ENCODE results near the gene C8B.

Gene C8B

GRCh38 chr1:56924116-56924515 lies 41.7 kb downstream of the C8B start:
- no peak for TF ChIP-seq CREB1 (IDR thresholded peaks at IDR 0.05; ENCODE audit: low read depth)
- TF ChIP-seq EP300 (IDR thresholded peaks at IDR 0.05; ENCODE audit: borderline replicate concordance) = no peak
- no peak for TF ChIP-seq EGR1 (IDR thresholded peaks at IDR 0.05)
- no peak for TF ChIP-seq FOXM1 (IDR thresholded peaks at IDR 0.05; ENCODE audit: borderline replicate concordance, low read depth)
- no peak for TF ChIP-seq RAD21 (IDR thresholded peaks at IDR 0.05; ENCODE audit: low read depth)
- TF ChIP-seq TCF12 (IDR thresholded peaks at IDR 0.05; ENCODE audit: low read depth) = no peak
- TF ChIP-seq YY1 (IDR thresholded peaks at IDR 0.05; ENCODE audit: low read depth) = no peak
- TF ChIP-seq CEBPB (IDR thresholded peaks at IDR 0.05) = no peak
- TF ChIP-seq TEAD4 (IDR thresholded peaks at IDR 0.05) = no peak
- TF ChIP-seq REST (IDR thresholded peaks at IDR 0.05; ENCODE audit: low read depth) = no peak
- no peak for TF ChIP-seq TAF1 (IDR thresholded peaks at IDR 0.05; ENCODE audit: low read depth)
- no peak for TF ChIP-seq USF1 (IDR thresholded peaks at IDR 0.05)
- TF ChIP-seq NFIC (IDR thresholded peaks at IDR 0.05) = no peak
- TF ChIP-seq MAX (IDR thresholded peaks at IDR 0.05) = no peak
- no peak for TF ChIP-seq ZBTB7A (IDR thresholded peaks at IDR 0.05; ENCODE audit: low read depth)

GRCh38 chr1:56923201-56923600 lies 42.6 kb downstream of the C8B start:
- TF ChIP-seq EP300 (IDR thresholded peaks at IDR 0.05; ENCODE audit: borderline replicate concordance) (no peak), EGR1 (IDR thresholded peaks at IDR 0.05) (no peak), CEBPB (IDR thresholded peaks at IDR 0.05) (no peak)

- TF ChIP-seq EGR1 (IDR thresholded peaks at IDR 0.05) (no peak), CEBPB (IDR thresholded peaks at IDR 0.05) (no peak), TAF1 (IDR thresholded peaks at IDR 0.05; ENCODE audit: low read depth) (no peak), USF1 (IDR thresholded peaks at IDR 0.05) (no peak), FOXM1 (IDR thresholded peaks at IDR 0.05; ENCODE audit: borderline replicate concordance, low read depth) (no peak)
Observed at GRCh38 chr1:56922507-56922906, 43.3 kb downstream of the C8B start.

- TF ChIP-seq TEAD4 (IDR thresholded peaks at IDR 0.05) = no peak
- TF ChIP-seq TCF12 (IDR thresholded peaks at IDR 0.05; ENCODE audit: low read depth) = no peak
- no peak for TF ChIP-seq EP300 (IDR thresholded peaks at IDR 0.05; ENCODE audit: borderline replicate concordance)
- TF ChIP-seq EGR1 (IDR thresholded peaks at IDR 0.05) = no peak
- TF ChIP-seq NFIC (IDR thresholded peaks at IDR 0.05) = no peak
- TF ChIP-seq RAD21 (IDR thresholded peaks at IDR 0.05; ENCODE audit: low read depth) = no peak
Observed at GRCh38 chr1:56922070-56922469, 43.7 kb downstream of the C8B start.

GRCh38 chr1:56921479-56921878 lies 44.3 kb downstream of the C8B start:
- TF ChIP-seq CEBPB (IDR thresholded peaks at IDR 0.05) = no peak

GRCh38 chr1:56920591-56921001 lies 45.2 kb downstream of the C8B start:
- TF ChIP-seq FOXM1 (IDR thresholded peaks at IDR 0.05; ENCODE audit: borderline replicate concordance, low read depth) (no peak), MAX (IDR thresholded peaks at IDR 0.05) (no peak), REST (IDR thresholded peaks at IDR 0.05; ENCODE audit: low read depth) (no peak), ZBTB7A (IDR thresholded peaks at IDR 0.05; ENCODE audit: low read depth) (no peak), TAF1 (IDR thresholded peaks at IDR 0.05; ENCODE audit: low read depth) (no peak), CEBPB (IDR thresholded peaks at IDR 0.05) (no peak), EP300 (IDR thresholded peaks at IDR 0.05; ENCODE audit: borderline replicate concordance) (no peak), CREB1 (IDR thresholded peaks at IDR 0.05; ENCODE audit: low read depth) (no peak), NFIC (IDR thresholded peaks at IDR 0.05) (no peak), RAD21 (IDR thresholded peaks at IDR 0.05; ENCODE audit: low read depth) (no peak), USF1 (IDR thresholded peaks at IDR 0.05) (no peak)

GRCh38 chr1:56917356-56917755 lies 48.5 kb downstream of the C8B start:
- TF ChIP-seq CREB1 (IDR thresholded peaks at IDR 0.05; ENCODE audit: low read depth) = no peak
- TF ChIP-seq FOXM1 (IDR thresholded peaks at IDR 0.05; ENCODE audit: borderline replicate concordance, low read depth) = no peak
- TF ChIP-seq TAF1 (IDR thresholded peaks at IDR 0.05; ENCODE audit: low read depth) = no peak
- no peak for TF ChIP-seq USF1 (IDR thresholded peaks at IDR 0.05)
- no peak for TF ChIP-seq REST (IDR thresholded peaks at IDR 0.05; ENCODE audit: low read depth)
- TF ChIP-seq NFIC (IDR thresholded peaks at IDR 0.05) = no peak

All from Ishikawa (cell line).